ENCODE data around the gene LINGO4. TPM values are rescaled to one million over a fixed set of nuclear protein-coding genes. Genes with fewer than 3 reads are reported as not detected.

The LINGO4 gene
- total RNA-seq, 1 donor from 2014 or later, result not detected

DNA sequence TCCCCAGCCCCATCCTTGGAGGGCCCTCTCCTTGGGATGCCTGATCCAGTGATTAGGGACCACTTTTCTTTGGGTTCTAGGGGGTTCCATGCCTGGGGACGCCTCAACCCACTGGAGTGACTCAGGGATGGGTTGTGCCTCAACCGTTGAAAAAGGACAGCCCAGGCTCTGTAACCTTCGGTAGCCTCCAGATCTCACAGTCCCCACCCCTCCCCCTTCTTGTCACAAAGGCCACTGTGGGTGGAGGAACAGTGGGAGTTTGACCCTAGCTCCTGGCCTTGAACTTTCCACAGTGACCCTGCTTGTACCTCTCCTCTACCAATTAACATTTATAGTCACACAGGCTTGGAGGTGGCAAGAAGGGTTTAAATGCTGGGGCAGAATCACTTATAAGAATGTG is 29.0 kb upstream of the LINGO4 start:
- TF ChIP-seq, protein P1, sequence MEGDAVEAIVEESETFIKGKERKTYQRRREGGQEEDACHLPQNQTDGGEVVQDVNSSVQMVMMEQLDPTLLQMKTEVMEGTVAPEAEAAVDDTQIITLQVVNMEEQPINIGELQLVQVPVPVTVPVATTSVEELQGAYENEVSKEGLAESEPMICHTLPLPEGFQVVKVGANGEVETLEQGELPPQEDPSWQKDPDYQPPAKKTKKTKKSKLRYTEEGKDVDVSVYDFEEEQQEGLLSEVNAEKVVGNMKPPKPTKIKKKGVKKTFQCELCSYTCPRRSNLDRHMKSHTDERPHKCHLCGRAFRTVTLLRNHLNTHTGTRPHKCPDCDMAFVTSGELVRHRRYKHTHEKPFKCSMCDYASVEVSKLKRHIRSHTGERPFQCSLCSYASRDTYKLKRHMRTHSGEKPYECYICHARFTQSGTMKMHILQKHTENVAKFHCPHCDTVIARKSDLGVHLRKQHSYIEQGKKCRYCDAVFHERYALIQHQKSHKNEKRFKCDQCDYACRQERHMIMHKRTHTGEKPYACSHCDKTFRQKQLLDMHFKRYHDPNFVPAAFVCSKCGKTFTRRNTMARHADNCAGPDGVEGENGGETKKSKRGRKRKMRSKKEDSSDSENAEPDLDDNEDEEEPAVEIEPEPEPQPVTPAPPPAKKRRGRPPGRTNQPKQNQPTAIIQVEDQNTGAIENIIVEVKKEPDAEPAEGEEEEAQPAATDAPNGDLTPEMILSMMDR (IDR thresholded peaks at IDR 0.05; ENCODE audit: partially characterized antibody, unreplicated experiment), result no peak
- H3K36me3 Mint-ChIP-seq (ENCODE audit: unreplicated experiment), result no peaks in the 10 kb centered on the region
- peaks cover 8% of the 10 kb centered on the region for H3K4me1 Mint-ChIP-seq (ENCODE audit: low read depth, unreplicated experiment)
- peaks cover 21% of the 10 kb centered on the region for H3K27me3 Mint-ChIP-seq (ENCODE audit: unreplicated experiment)
- no peak overlapping the region for H3K4me3 Mint-ChIP-seq (ENCODE audit: unreplicated experiment)
- no peak for DNase-seq
- peaks cover 9% of the 10 kb centered on the region for H3K9me3 Mint-ChIP-seq (ENCODE audit: unreplicated experiment)
- no peak overlapping the region for H3K27ac Mint-ChIP-seq (ENCODE audit: unreplicated experiment)

- Mint-ChIP-seq H3K36me3 (ENCODE audit: unreplicated experiment) (no peaks in the 10 kb centered on the region), H3K27me3 (ENCODE audit: unreplicated experiment) (peaks cover 20% of the 10 kb centered on the region), H3K27ac (ENCODE audit: unreplicated experiment) (no peak overlapping the region), H3K4me1 (ENCODE audit: low read depth, unreplicated experiment) (peaks cover 11% of the 10 kb centered on the region), H3K4me3 (ENCODE audit: unreplicated experiment) (no peak overlapping the region), H3K9me3 (ENCODE audit: unreplicated experiment) (peaks cover 9% of the 10 kb centered on the region)
- no peak for DNase-seq
- TF ChIP-seq, protein P1 (IDR thresholded peaks at IDR 0.05; ENCODE audit: partially characterized antibody, unreplicated experiment), result no peak
Observed at GRCh38 chr1:151833172-151833900, 28.1 kb upstream of the LINGO4 start.

DNA sequence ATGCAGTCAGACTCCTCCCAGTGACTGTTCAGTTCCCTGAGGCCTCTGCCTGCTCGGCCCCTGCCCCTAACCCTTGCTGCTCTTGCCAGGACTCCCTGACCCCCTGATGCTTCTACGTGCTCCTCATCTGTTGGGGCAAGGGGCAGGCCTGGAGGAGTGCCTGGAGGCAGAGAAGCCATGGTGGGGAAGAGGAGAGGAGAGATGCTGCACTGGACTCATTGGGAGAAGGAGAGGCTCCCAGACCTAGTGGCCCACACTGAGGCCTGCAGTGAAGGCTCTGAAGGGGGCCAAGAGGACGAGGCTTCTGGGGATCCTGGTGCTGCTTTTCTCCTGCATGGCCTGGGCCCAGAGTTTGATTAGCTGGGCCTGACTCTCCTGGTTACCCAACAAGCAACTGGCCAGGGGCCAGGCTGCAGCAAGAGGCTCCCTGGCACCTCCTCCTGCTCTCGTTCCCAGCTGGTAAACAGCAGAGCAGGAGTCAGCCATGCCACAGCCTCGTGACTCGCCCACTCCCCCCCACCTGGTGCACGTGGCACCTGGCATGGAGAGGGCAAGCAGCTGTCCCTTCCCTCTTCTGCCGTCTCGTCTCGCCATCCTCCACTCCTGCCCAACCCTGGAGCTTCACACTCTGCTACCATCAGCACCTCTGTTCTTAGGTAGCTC is 27.2 kb upstream of the LINGO4 start:
- Mint-ChIP-seq H3K27ac (ENCODE audit: unreplicated experiment) (no peak overlapping the region), H3K4me1 (ENCODE audit: low read depth, unreplicated experiment) (peaks cover 10% of the 10 kb centered on the region), H3K36me3 (ENCODE audit: unreplicated experiment) (no peaks in the 10 kb centered on the region), H3K4me3 (ENCODE audit: unreplicated experiment) (no peak overlapping the region), H3K27me3 (ENCODE audit: unreplicated experiment) (peaks cover 18% of the 10 kb centered on the region), H3K9me3 (ENCODE audit: unreplicated experiment) (peaks cover 7% of the 10 kb centered on the region)
- TF ChIP-seq, protein P1 (IDR thresholded peaks at IDR 0.05; ENCODE audit: partially characterized antibody, unreplicated experiment), result no peak
- no peak for DNase-seq

DNA sequence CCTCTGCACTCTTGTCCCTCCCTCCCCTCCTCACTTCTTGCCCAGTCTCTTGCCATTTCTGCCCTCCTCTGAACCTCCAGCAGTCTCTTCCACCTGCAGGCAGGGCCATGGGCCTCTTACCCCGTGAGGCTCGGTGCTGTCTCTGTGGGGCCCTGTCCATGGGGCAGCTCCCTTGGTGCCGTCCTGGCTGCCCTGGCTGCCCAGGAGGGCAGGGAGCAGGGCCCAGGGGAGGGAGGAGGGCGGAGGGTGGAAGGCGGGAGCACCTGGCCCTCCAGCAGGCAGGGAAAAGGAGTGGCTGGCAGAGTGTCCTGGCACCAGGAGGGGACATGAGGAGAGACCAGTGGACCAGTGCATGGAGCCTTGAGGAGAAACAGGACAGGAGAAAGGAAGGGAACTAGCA is 26.4 kb upstream of the LINGO4 start, which contains the start of gene RORC:
Gene RORC (minus strand): TSS at position 198 of the 400 bp plus-strand sequence. CDS start 38 bp downstream, at position 160.
- peaks cover 15% of the 10 kb centered on the region for H3K27me3 Mint-ChIP-seq (ENCODE audit: unreplicated experiment)
- no peak within 1 kb of the TSS for H3K27ac Mint-ChIP-seq (ENCODE audit: unreplicated experiment)
- no peaks in the 10 kb centered on the region for H3K36me3 Mint-ChIP-seq (ENCODE audit: unreplicated experiment)
- peaks cover 6% of the 10 kb centered on the region for H3K9me3 Mint-ChIP-seq (ENCODE audit: unreplicated experiment)
- TF ChIP-seq, protein P1 (IDR thresholded peaks at IDR 0.05; ENCODE audit: partially characterized antibody, unreplicated experiment), result no peak
- DNase-seq, result no peak
- H3K4me1 Mint-ChIP-seq (ENCODE audit: low read depth, unreplicated experiment), result peaks cover 10% of the 10 kb centered on the region
- no peak within 1 kb of the TSS for H3K4me3 Mint-ChIP-seq (ENCODE audit: unreplicated experiment)

DNA sequence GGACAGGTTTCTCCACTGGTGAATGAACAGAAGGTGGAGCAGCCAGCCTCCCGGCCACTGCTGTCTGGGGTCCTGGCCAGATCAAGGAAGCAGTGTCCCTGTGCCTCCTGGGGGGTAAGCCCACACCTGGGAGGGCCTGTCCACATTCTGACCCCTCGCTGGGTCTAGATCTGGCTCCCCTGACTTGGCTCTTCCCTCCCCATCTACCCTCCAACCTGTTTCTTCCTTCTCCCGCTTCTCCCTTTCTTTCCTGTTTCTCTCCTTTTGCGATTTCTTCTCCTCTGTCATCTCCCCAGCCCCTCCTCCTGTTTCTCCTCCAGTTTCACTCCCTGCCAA is 26.0 kb upstream of the LINGO4 start:
- peaks cover 12% of the 10 kb centered on the region for H3K27me3 Mint-ChIP-seq (ENCODE audit: unreplicated experiment)

More for the DNA sequence above, 26.0 kb upstream of the LINGO4 start:
- TF ChIP-seq, protein P1 (IDR thresholded peaks at IDR 0.05; ENCODE audit: partially characterized antibody, unreplicated experiment), result no peak
- H3K4me1 Mint-ChIP-seq (ENCODE audit: low read depth, unreplicated experiment), result peaks cover 7% of the 10 kb centered on the region
- H3K36me3 Mint-ChIP-seq (ENCODE audit: unreplicated experiment), result no peaks in the 10 kb centered on the region
- H3K27ac Mint-ChIP-seq (ENCODE audit: unreplicated experiment), result no peak overlapping the region
- no peak overlapping the region for H3K4me3 Mint-ChIP-seq (ENCODE audit: unreplicated experiment)
- peaks cover 3% of the 10 kb centered on the region for H3K9me3 Mint-ChIP-seq (ENCODE audit: unreplicated experiment)
- no peak for DNase-seq

All from glutamatergic neuron (in vitro differentiated cells).